Brain microvascular endothelial cell (primary cell): ENCODE measurements around the gene ZBTB4.
A peak's percentile ranks its signal among the peaks of the same experiment; 100 is the strongest.

Experiments
- DNase-seq: peaks from one replicate; pipeline ENCODE4 v3.0.0-alpha.2; 2020
- H3K27ac ChIP-seq: fragments of 250-450 bp; sonication (Bioruptor Pico); 2 replicates; pipeline ENCODE4 v1.5.1; 2020; ENCODE audit warnings: mild to moderate bottlenecking, moderate library complexity
- H3K27me3 ChIP-seq: fragments of 250-450 bp; sonication (Bioruptor Pico); replicated peaks from 2 replicates; pipeline ENCODE4 v1.5.1; 2020; ENCODE audit warnings: mild to moderate bottlenecking
- H3K36me3 ChIP-seq: fragments of 250-450 bp; sonication (Bioruptor Pico); replicated peaks from 2 replicates; pipeline ENCODE4 v1.5.1; 2020; ENCODE audit warnings: mild to moderate bottlenecking
- H3K4me3 ChIP-seq: 2 replicates; pipeline ENCODE4 v1.5.1; 2011; ENCODE audit warnings: low read depth, mild to moderate bottlenecking, control low read depth, low read length, moderate library complexity
- CTCF ChIP-seq: IDR thresholded peaks from 2 replicates; pipeline ENCODE4 v1.5.1; 2011; ENCODE audit warnings: low read depth, mild to moderate bottlenecking, moderate library complexity, low read length, control low read depth, inconsistent platforms; ENCODE audit errors: missing control alignments
- in situ Hi-C: cut with HindIII; loops from 2 replicates; pipeline ENCODE4 v1.10.0; 2017; ENCODE audit warnings: low sequenced_read_pairs, low pct_ligation_motif_present

Gene ZBTB4

DNA sequence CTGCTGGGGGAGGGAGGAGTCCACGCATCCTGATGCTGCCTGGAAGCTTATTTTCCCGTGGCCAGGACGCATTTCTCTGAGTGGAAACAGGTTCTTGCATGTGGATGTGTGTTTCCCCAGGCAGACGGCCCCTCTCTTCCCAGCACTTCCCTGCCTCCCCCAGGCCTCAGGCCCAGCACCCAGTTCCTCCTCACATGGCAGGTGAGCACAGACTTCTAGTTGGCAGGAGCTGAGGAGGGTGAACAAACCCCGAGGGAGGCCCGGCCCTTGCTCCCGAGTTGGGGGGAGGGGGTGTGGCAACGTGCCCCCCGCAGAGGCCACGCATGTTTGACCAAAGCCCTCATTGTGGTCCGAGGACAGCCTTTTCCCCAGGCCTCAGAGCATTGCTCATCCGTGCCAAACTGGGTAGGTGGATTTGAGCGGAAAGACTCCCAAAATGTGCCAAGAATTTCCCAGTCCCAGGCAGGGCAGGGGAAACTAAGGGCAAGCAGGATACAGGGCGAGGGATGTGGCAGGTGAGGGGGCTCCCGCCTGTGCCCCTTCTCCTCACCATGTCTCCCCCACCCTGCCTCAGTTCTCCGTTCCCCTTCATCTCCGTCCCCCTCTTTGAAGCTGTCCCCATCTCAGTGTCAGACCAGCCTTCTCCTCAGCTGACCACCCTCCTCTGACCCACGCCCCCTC is 60.8 kb downstream of the ZBTB4 start:
- no peak overlapping the region for H3K27ac ChIP-seq
- H3K27me3 ChIP-seq, result no peaks in the 10 kb centered on the region
- peaks cover 9% of the 10 kb centered on the region for H3K36me3 ChIP-seq
- H3K4me3 ChIP-seq, result no peak overlapping the region
- TF ChIP-seq CTCF, result no peak
- no peak for DNase-seq
- in situ Hi-C loops, result no loop called here

DNA sequence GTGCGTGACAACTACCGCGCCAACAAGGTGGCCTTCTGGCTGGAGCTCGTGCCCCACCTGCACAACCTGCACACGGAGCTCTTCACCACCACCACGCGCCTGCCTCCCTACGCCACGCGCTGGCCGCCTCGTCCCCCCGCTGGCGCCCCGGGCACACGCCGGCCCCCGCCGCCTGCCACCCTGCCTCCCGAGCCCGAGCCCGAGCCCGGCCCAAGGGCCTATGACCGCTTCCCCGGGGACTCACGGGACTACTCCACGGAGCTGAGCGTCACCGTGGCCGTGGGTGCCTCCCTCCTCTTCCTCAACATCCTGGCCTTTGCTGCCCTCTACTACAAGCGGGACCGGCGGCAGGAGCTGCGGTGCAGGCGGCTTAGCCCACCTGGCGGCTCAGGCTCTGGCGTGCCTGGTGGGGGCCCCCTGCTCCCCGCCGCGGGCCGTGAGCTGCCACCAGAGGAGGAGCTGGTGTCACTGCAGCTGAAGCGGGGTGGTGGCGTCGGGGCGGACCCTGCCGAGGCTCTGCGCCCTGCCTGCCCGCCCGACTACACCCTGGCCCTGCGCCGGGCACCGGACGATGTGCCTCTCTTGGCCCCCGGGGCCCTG is 62.3 kb downstream of the ZBTB4 start:
- H3K36me3 ChIP-seq, result peaks cover 9% of the 10 kb centered on the region
- no peak overlapping the region for H3K4me3 ChIP-seq
- DNase-seq, result no peak
- no peak for TF ChIP-seq CTCF
- no peak overlapping the region for H3K27ac ChIP-seq
- H3K27me3 ChIP-seq, result no peaks in the 10 kb centered on the region
- in situ Hi-C loops, result no loop called here

GRCh38 chr17:7416323-7416722 is 63.1 kb downstream of the ZBTB4 start:
- H3K27me3 ChIP-seq, result no peaks in the 10 kb centered on the region
- in situ Hi-C loops, result no loop called here

DNA sequence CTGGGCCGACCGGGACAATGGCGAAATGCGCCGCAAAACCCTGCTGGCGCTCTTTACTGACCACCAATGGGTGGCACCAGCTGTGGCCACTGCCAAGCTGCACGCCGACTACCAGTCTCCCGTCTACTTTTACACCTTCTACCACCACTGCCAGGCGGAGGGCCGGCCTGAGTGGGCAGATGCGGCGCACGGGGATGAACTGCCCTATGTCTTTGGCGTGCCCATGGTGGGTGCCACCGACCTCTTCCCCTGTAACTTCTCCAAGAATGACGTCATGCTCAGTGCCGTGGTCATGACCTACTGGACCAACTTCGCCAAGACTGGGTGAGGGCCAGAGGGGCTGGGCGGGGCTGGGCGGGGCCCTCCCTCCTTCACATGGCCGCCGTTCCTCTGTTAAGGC is 63.6 kb downstream of the ZBTB4 start:
- DNase-seq, result no peak
- Histone ChIP-seq H3K36me3 (peaks cover 9% of the 10 kb centered on the region), H3K4me3 (no peak overlapping the region), H3K27me3 (no peaks in the 10 kb centered on the region), H3K27ac (no peak overlapping the region)
- TF ChIP-seq CTCF, result no peak
- in situ Hi-C loops, result no loop called here

More at GRCh38 chr17:7416323-7416722, 63.1 kb downstream of the ZBTB4 start:
- peak; percentile 19 for TF ChIP-seq CTCF
- H3K36me3 ChIP-seq, result peaks cover 9% of the 10 kb centered on the region
- no peak overlapping the region for H3K27ac ChIP-seq
- no peak overlapping the region for H3K4me3 ChIP-seq
- no peak for DNase-seq

- DNase-seq, result no peak
- TF ChIP-seq CTCF, result no peak
- Histone ChIP-seq H3K27me3 (no peaks in the 10 kb centered on the region), H3K36me3 (peaks cover 15% of the 10 kb centered on the region), H3K4me3 (no peak overlapping the region), H3K27ac (no peak overlapping the region)
- in situ Hi-C loops, result no loop called here
Measured at GRCh38 chr17:7414837-7415236, 64.6 kb downstream of the ZBTB4 start.
